ENCODE data around the gene FAM118A. TPM values are rescaled to one million over a fixed set of nuclear protein-coding genes. Genes with fewer than 3 reads are reported as not detected.
"Not testable (repeated sequence)": the region's sequence is repeated elsewhere in the genome, so short reads cannot be mapped to it uniquely, and the experiment has no call there.

The FAM118A gene
- 10 to 100 TPM; 10.4 to 30.8 (median 16.3) TPM for total RNA-seq
- polyA plus RNA-seq = 10 to 100 TPM; 10.2 to 35.7 TPM
- long read RNA-seq, donor 1, partial matches to known transcripts = 5 of 41 reads
- long read RNA-seq, donor 1, other reads (novel, unspliced or antisense) = 36 of 41 reads
- long read RNA-seq, donor 2, partial matches to known transcripts = 3 of 29 reads
- long read RNA-seq, donor 2, other reads (novel, unspliced or antisense) = 24 of 29 reads
- long read RNA-seq, donor 3, partial matches to known transcripts = 5 of 39 reads
- long read RNA-seq, donor 3, other reads (novel, unspliced or antisense) = 33 of 39 reads

- H3K27ac ChIP-seq = peak within 1 kb of the TSS; percentile 43 to 94 (median 86)
- 1% methylated on average over 67 to 95 of the region's 95 CpGs for WGBS, 2 donors
- no peaks in the 10 kb centered on the region for H3K9me3 ChIP-seq
- peaks cover 8 to 37% (median 28%) of the 10 kb centered on the region in 9 donors for H3K4me1 ChIP-seq
- peaks cover 0 to 7% (median 0%) of the 10 kb centered on the region in 9 donors for H3K36me3 ChIP-seq
- ATAC-seq (peak; percentile 95 to 97 (median 96)), DNase-seq (peak; percentile 91 to 96)
- peak in 2 of 9 donors; percentile 24 to 28 for TF ChIP-seq CTCF (IDR thresholded peaks at IDR 0.05)
- no peaks in the 10 kb centered on the region for H3K27me3 ChIP-seq
- intact Hi-C loops (cut with DNase I) = loop anchor here in 7 of 10 donors (2.0 to 10.0 kb wide), 4 partner anchors 37 to 125 kb away; no protein-coding TSS in a partner anchor
- peak within 1 kb of the TSS; percentile 63 to 99 (median 97) for H3K4me3 ChIP-seq
Measured at GRCh38 chr22:45309422-45310227, at the start of gene FAM118A. Gene FAM118A (plus strand): TSS chr22:45309934. CDS start chr22:45322380, 12,446 bp downstream.

DNA sequence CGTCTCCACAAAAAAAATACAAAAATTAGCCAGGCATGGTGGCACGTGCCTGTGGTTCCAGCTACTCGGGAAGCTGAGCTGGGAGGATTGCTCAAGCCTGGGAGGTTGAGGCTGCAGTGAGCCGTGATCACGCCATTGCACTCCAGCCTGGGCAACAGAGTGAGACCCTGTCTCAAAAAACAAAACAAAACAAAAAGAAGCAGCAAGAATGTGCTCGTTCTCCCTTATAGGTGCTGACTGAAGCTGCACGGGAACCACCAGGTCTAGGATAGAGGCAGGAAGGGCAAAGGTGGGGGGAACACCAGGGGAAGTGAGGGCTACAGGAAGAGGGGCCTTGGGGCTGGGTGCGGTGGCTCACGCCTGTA lies 49.4 kb upstream of the FAM118A start:
- H3K9me3 ChIP-seq, DNase-seq: not testable (repeated sequence)
- intact Hi-C loops (cut with DNase I) = loop anchor here in 3 of 10 donors (5.0 to 10.0 kb wide), 2 partner anchors 158 to 436 kb away; no protein-coding TSS in a partner anchor

GRCh38 chr22:45261407-45262088 lies 48.2 kb upstream of the FAM118A start:
- intact Hi-C loops (cut with DNase I) = loop anchor here in 3 of 10 donors (5.0 to 10.0 kb wide), 2 partner anchors 159 to 437 kb away; no protein-coding TSS in a partner anchor
- DNase-seq = no peak
- Histone ChIP-seq H3K9me3 (no peaks in the 10 kb centered on the region), H3K27me3 (no peaks in the 10 kb centered on the region), H3K27ac (no peak overlapping the region), H3K36me3 (no peaks in the 10 kb centered on the region), H3K4me3 (no peak overlapping the region), H3K4me1 (peaks cover 0 to 26% (median 12%) of the 10 kb centered on the region in 9 donors)
- ATAC-seq = no peak
- WGBS, 2 donors = 86 to 89% methylated on average over 20 of the region's 20 CpGs
- no peak for TF ChIP-seq CTCF (IDR thresholded peaks at IDR 0.05)

More for the DNA sequence above, 49.4 kb upstream of the FAM118A start:
- not testable (repeated sequence) for H3K27ac ChIP-seq, H3K36me3 ChIP-seq, H3K4me3 ChIP-seq, ATAC-seq, H3K27me3 ChIP-seq
- H3K4me1 ChIP-seq = peaks cover 0 to 26% (median 12%) of the 10 kb centered on the region in 9 donors
- WGBS, 2 donors = 71 to 74% methylated on average over 9 of the region's 9 CpGs

DNA sequence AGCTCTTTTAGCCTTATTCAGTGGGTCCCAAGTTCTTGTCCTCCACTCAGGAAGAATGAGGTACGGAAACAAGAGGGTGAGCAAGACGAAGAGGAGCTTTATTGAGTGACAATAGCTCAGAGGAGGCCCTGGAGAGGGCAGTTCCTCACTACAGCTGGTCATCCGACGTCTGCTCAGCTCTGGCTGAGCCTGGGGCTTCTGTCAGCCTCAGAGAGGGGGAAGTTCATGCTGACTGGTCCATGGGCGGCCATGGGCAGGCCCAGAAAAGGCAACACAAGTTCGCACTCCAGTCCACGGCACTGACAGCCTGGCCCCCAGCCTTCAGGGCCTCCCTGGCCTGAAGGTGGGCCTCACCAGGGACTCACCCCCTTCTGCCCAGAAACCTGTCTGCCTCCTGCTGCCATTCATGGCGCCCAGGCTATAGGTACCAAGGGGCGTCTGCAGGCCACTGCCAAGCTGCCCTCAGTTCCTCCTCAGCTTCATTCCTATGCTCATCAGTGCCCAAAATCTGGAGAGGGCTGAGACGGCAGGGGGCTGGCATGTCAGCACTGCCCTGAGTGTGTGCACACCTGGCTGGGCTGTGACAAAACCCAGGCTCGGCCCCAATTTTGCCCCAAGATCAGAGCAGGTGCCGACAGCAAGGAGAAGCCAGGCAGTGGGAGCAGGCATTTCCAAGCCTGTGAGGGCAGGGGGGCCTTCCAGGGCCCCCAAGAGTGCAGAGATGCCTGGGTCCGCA lies 47.4 kb upstream of the FAM118A start:
- no peak for DNase-seq
- peak in 5 of 8 donors; percentile 3 to 48 (median 23) for ATAC-seq
- Histone ChIP-seq H3K9me3 (no peaks in the 10 kb centered on the region), H3K4me1 (peaks cover 0 to 26% (median 12%) of the 10 kb centered on the region in 9 donors), H3K27ac (no peak overlapping the region), H3K36me3 (no peaks in the 10 kb centered on the region), H3K4me3 (no peak overlapping the region), H3K27me3 (peaks cover 0 to 4% (median 0%) of the 10 kb centered on the region in 7 donors)
- intact Hi-C loops (cut with DNase I) = loop anchor here in 3 of 10 donors (5.0 to 10.0 kb wide), 2 partner anchors 160 to 438 kb away; no protein-coding TSS in a partner anchor
- 71% methylated on average over 13 of the region's 13 CpGs for WGBS, 2 donors
- no peak for TF ChIP-seq CTCF (IDR thresholded peaks at IDR 0.05)

All from heart right ventricle (tissue), 16 donors.